Bone marrow (tissue), 2 donors: ENCODE data around the gene ZBTB39.
"Not testable (repeated sequence)": the region's sequence is repeated elsewhere in the genome, so short reads cannot be mapped to it uniquely, and the experiment has no call there.

Experiments used
- DNase-seq, 2 donors: peaks; one replicate each; lab custom pipeline; 2025; lab: John Stamatoyannopoulos, UW

ZBTB39 gene

DNA sequence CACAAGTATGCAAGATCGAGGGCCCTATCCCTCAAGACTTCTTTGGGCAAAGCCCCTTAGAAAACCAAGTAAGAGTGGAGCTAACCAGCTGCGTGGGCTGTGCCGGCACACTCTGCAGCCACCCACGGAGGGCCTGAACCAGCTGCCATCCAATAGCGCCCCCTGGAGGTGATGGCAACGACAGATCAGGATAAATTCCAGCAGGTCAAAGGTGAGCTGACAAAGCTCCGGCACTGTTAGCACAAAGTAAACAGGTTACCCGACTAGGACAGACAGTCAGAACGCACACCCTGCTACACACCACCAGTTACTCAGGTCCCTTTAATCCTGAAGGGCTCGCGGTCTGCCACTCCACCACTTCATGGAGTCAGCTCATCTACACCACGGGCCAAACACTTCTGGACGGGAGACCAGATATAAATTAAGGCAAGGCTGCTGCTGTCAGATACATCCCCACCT, 4.9 kb downstream of the ZBTB39 start:
- DNase-seq = peak; percentile 21 to 59

- no peak for DNase-seq
These were observed 6.0 kb downstream of the ZBTB39 start for GRCh38 chr12:57000393-57000792.

- DNase-seq = no peak
These were observed 6.9 kb downstream of the ZBTB39 start for GRCh38 chr12:56999456-56999855.

DNA sequence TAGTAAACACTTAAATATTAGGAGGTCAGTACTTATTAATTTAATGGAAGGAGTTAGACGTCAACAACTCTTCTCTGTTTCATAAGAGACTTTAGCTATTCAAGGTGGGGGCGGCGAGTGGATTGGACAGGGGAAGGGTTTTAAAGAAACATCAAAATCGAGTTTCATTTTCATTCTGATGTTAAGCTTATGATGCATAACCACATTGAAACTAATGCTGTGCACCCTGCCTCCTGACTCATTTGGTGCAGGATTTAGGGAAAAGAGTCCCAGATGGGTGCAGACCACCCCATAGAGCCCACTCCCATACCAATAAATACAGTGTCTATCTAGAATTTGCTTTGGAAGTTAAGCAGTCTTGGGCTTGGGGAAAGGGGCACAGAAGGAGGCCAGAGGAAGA, 7.4 kb downstream of the ZBTB39 start:
- DNase-seq = no peak

- DNase-seq = no peak
These were observed 8.0 kb downstream of the ZBTB39 start for GRCh38 chr12:56998316-56998715.

DNA sequence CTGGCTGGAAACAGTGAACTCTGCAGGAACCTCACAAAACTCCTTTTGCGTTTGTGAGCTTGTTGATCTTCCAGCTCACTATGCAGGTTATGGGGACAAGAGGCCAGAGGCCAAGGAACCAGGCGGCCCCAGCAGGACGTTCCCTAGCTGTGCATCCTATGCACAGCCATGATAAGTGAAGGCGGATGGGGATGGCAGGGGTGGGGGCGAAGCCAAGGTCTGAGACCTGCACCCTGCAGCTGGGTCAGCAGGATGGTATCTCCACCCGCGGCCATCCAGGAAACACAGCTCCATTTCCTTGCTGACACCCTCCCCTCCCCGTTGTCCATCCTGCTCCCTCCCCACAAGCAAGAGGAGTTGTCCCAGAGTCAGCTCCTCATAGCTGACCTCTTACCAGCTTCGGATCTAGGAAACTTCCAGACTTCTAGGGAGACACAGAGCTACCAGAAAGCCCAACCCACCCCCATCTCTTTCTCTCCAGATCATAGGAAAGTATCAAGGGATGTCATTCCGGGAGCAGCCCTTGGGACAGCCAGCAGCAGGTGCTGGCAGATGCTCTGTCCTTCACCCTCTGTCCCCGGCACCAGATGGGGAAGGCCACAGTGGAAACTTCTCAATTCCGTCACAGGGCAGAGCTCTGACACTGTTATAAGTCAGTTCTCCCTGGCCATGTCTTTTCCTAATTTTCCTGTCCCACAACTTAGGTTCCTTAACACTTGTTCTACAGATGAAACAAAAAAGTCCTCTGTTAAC, 9.4 kb downstream of the ZBTB39 start:
- no peak for DNase-seq

DNA sequence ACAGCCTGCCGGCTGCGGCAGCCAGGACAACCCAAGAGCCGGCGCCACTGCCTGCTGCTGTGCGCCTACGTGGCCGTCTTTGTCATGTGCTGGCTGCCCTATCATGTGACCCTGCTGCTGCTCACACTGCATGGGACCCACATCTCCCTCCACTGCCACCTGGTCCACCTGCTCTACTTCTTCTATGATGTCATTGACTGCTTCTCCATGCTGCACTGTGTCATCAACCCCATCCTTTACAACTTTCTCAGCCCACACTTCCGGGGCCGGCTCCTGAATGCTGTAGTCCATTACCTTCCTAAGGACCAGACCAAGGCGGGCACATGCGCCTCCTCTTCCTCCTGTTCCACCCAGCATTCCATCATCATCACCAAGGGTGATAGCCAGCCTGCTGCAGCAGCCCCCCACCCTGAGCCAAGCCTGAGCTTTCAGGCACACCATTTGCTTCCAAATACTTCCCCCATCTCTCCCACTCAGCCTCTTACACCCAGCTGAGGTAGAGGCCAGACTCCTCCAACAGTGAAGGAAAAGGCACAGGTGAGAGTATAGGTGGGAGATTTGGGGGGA, 10.3 kb downstream of the ZBTB39 start:
- no peak for DNase-seq

- DNase-seq = no peak
These were observed 11.0 kb downstream of the ZBTB39 start for GRCh38 chr12:56995201-56995929.

DNA sequence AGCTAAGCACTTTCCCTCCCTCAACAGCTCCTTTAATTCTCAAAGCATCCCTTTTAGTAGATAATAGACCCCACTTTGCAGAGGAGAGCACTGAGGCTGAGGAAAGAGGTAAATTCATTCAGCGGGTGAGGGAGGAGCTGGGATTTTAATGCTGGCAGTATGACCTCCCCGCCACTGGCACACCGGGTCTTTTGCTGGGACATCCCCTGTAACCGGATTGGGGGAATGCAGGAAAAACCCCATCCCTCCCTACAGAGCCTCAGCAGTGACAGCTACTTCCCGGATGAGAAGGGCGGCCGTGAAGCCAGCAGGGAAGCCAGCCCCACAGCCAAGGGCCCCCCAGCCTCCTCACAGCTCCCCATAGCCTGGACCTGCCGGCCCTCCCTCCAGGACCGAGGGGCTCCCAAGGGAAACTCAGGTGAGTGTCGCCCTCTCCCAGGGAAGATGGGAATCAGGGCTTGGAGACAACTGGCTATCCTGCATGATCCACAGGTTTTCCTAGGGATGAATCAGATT, 12.1 kb downstream of the ZBTB39 start:
- no peak for DNase-seq

DNA sequence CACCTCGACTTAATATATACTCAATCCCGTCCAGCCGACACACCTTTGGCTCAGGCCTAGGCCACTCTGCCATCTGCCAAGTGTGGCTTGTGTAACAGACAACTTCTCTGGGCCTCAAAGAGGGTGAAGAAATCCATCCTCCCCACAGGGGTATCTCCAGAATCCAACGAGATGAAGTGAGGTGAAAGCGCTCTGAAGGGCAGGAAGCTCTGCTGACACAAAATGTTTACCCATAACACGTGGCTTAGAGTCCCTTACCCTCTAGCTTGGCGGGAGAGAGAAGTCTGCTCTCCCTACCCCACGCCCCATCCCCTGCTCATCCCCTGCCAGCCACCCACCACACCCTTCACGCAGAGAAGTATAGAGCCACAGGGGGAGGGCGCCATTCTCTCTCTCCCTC, 13.0 kb downstream of the ZBTB39 start:
- no peak for DNase-seq

- DNase-seq = peak in 1 of 2 donors; percentile 19
These were observed 14.8 kb downstream of the ZBTB39 start for GRCh38 chr12:56991319-56992246.

DNA sequence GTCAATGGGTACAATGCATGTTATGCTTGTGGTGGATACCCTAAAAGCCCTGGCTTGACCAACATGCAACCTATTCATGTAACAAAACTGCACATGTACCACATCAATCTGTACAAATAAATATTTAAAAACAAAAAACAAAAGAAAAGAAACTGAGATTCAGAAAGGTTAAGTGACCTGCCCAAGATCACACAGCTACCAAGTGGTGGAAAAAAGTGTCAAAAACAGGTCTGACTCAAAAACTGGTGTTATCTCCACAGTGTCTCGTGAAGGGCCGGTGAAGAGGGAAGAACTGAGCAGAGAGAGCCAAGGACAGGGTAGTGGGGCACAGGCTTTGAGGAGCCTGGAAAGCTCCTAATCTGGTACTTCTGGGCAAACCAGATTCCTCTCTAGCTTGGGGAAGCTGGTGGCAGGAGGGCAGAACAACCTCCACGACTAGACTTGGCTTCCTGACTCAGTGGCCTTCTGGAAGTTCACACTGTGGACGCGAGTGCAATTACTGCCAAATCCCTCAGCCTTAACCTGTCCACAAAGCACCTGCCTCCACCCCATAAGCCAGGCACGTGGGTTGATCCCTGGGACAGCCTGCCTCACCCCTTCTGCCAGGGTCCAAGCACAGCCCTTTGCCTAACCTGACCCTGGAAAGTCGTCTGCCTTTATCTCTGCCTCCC, 15.6 kb downstream of the ZBTB39 start:
- no peak for DNase-seq

DNA sequence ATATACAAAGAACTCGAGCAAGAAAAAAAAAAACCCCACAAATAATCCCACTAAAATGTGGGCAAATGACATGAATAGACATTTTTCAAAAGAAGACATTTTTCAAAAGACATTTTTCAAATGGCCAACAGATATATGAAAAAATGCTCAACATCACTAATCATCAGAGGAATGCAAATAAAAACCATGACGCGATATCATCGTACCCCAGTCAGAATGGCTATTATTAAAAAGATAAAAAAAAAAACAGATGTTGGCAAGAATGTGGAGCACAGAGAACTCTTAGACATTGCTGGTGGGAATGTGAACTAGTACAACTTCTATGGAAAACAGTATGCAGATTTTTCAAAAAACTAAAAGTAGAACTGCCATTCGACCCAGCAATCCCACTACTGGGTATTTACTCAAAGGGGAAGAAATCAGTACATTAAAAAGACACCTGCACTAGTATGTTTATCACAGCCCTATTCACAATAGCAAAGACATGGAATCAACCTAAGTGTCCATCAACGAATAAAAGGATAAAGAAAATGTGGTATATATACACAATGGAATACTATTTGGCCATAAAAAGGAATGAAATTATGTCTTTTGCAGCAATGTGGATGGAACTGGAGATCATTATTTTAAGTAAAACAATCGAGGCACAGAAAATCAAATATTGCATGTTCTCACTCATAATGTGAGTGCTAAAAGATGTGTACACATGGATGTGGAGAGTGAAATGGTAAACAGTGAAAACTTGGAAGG, 16.3 kb downstream of the ZBTB39 start:
- DNase-seq = no peak

GRCh38 chr12:56988207-56988739, 18.1 kb downstream of the ZBTB39 start:
- peak in 1 of 2 donors; percentile 67 for DNase-seq

DNA sequence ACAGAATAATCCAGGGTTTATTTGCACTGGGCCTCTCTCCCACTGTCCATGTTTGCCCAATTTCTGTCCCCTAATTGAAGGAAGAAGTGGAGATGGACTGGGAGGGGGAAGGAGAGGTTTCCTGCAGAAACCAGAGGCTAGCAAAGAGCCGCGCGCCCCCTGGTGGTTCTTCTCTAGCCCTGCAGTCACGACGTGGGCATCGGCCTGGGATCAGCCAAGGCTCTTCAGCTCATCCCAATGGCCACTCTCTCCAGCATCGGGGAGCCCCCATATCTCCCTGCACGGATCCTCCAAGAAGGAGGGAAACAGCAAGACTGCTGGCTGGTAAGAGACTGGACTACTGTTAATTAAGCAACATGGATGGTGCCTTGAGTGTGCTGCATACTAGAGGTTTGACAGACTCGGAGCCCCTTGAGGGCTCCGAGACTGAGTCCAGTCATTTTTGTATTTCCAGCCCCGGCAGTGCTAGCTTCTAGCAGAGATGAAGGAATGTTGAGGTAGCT, 18.7 kb downstream of the ZBTB39 start:
- DNase-seq = peak; percentile 48 to 50

DNA sequence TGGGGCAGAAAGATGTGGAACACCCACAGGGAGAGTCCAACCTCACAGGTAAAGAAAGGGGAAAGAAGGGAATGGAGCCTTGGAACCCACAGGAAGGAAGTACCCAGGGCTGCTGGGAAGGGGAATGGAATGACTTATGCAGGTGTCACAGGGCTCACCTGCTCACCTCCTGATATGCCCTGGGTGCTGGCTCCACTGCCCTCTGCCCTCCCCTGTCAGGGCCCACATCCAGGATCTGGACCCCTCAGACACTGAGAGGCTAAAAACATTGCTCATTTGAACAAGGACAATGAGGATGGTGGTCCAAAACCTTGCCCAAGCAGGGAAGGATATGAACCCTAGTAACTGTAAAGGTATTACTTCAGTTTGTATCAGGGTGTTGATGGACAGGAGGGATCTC, 19.3 kb downstream of the ZBTB39 start:
- no peak for DNase-seq

GRCh38 chr12:56985714-56986113, 20.6 kb downstream of the ZBTB39 start:
- not testable (repeated sequence) for DNase-seq

DNA sequence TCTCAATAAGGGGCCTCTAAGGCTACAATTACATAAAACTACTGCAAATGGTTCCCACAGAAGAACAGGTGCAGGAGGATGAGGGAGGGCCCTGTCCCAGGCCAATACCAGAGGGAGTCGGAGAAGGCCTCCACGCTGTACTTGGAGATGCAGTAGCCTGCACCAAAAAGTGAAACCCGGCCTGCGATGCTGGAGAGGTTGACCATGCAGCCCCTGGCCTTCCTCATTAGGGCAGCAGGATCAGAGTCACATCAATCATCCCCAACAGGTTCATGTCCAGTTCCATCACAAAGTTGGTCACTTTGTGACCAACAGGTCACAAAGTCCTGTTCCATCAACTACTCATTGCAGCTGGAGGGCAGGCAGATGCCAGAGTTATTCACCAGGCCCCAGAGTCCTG, 23.0 kb downstream of the ZBTB39 start:
- DNase-seq = no peak

- DNase-seq = not testable (repeated sequence)
These were observed 23.6 kb downstream of the ZBTB39 start for GRCh38 chr12:56982578-56983236.
